ENCODE measurements around the gene PSORS1C2.
A peak's percentile ranks its signal among the peaks of the same experiment; 100 is the strongest.
"Not testable (repeated sequence)": the region's sequence is repeated elsewhere in the genome, so short reads cannot be mapped to it uniquely, and the experiment has no call there.

Gene PSORS1C2

GRCh38 chr6:31171931-31172905, 33.4 kb upstream of the PSORS1C2 start:
- Histone ChIP-seq H3K27me3 (replicated peaks in 2 of 5; ENCODE audit: control insufficient read depth in 4 of 5, insufficient read depth in 5 of 5, low read length in 4 of 5) (no peaks in the 10 kb centered on the region), H3K4me3 (ENCODE audit: control insufficient read depth in 1 of 7, extremely low read depth in 1 of 7, insufficient read depth in 4 of 7, low read depth in 2 of 7, low read length in 6 of 7) (peak overlapping the region in 2 of 7 experiments; percentile 41 to 82), H3K9me3 (ENCODE audit: control extremely low read depth in 1 of 5, control insufficient read depth in 4 of 5, insufficient read depth in 2 of 5, low read depth in 1 of 5, low read length in 4 of 5) (no peaks in the 10 kb centered on the region), H3K4me1 (ENCODE audit: control extremely low read depth in 1 of 4, control insufficient read depth in 4 of 4, insufficient read depth in 4 of 4, low read length in 3 of 4) (peaks cover 0 to 6% (median 2%) of the 10 kb centered on the region in 4 experiments), H3K27ac (ENCODE audit: insufficient read depth in 1 of 2, low read depth in 1 of 2, low read length in 2 of 2, poor library complexity in 1 of 2, severe bottlenecking in 2 of 2) (no peak overlapping the region), H3K36me3 (ENCODE audit: control insufficient read depth in 4 of 4, insufficient read depth in 4 of 4, low read length in 3 of 4) (peaks cover 0 to 2% (median 0%) of the 10 kb centered on the region in 4 experiments)
- DNase-seq, result no peak
- CTCF ChIA-PET, result no interaction called here
- 73% methylated on average over 13 of the region's 16 CpGs for WGBS (ENCODE audit: insufficient coverage)
- POLR2A ChIA-PET, result no interaction called here

GRCh38 chr6:31170987-31171671, 32.3 kb upstream of the PSORS1C2 start:
- H3K4me1 ChIP-seq (ENCODE audit: control extremely low read depth in 1 of 4, control insufficient read depth in 4 of 4, insufficient read depth in 4 of 4, low read length in 3 of 4), result peaks cover 0 to 6% (median 2%) of the 10 kb centered on the region in 4 experiments
- H3K4me3 ChIP-seq (ENCODE audit: control insufficient read depth in 1 of 7, extremely low read depth in 1 of 7, insufficient read depth in 4 of 7, low read depth in 2 of 7, low read length in 6 of 7), result no peak overlapping the region
- H3K36me3 ChIP-seq (ENCODE audit: control insufficient read depth in 4 of 4, insufficient read depth in 4 of 4, low read length in 3 of 4), result peaks cover 0 to 2% (median 0%) of the 10 kb centered on the region in 4 experiments
- CTCF ChIA-PET, result no interaction called here
- H3K27me3 ChIP-seq (replicated peaks in 2 of 5; ENCODE audit: control insufficient read depth in 4 of 5, insufficient read depth in 5 of 5, low read length in 4 of 5), result no peaks in the 10 kb centered on the region
- POLR2A ChIA-PET, result no interaction called here
- H3K9me3 ChIP-seq (ENCODE audit: control extremely low read depth in 1 of 5, control insufficient read depth in 4 of 5, insufficient read depth in 2 of 5, low read depth in 1 of 5, low read length in 4 of 5), result no peaks in the 10 kb centered on the region
- DNase-seq, result no peak
- WGBS (ENCODE audit: insufficient coverage), result 93% methylated on average over 7 of the region's 10 CpGs
- no peak overlapping the region for H3K27ac ChIP-seq (ENCODE audit: insufficient read depth in 1 of 2, low read depth in 1 of 2, low read length in 2 of 2, poor library complexity in 1 of 2, severe bottlenecking in 2 of 2)

- POLR2A ChIA-PET, result no interaction called here
- Histone ChIP-seq H3K27me3 (replicated peaks in 2 of 5; ENCODE audit: control insufficient read depth in 4 of 5, insufficient read depth in 5 of 5, low read length in 4 of 5) (no peaks in the 10 kb centered on the region), H3K4me1 (ENCODE audit: control extremely low read depth in 1 of 4, control insufficient read depth in 4 of 4, insufficient read depth in 4 of 4, low read length in 3 of 4) (peaks cover 0 to 4% (median under 1%) of the 10 kb centered on the region in 4 experiments), H3K4me3 (ENCODE audit: control insufficient read depth in 1 of 7, extremely low read depth in 1 of 7, insufficient read depth in 4 of 7, low read depth in 2 of 7, low read length in 6 of 7) (no peak within 1 kb of the TSS), H3K36me3 (ENCODE audit: control insufficient read depth in 4 of 4, insufficient read depth in 4 of 4, low read length in 3 of 4) (peaks cover 0 to 2% (median 0%) of the 10 kb centered on the region in 4 experiments), H3K9me3 (ENCODE audit: control extremely low read depth in 1 of 5, control insufficient read depth in 4 of 5, insufficient read depth in 2 of 5, low read depth in 1 of 5, low read length in 4 of 5) (no peaks in the 10 kb centered on the region), H3K27ac (ENCODE audit: insufficient read depth in 1 of 2, low read depth in 1 of 2, low read length in 2 of 2, poor library complexity in 1 of 2, severe bottlenecking in 2 of 2) (no peak within 1 kb of the TSS)
- WGBS (ENCODE audit: insufficient coverage), result no CpG with 5 or more reads among the region's 9 CpGs
- DNase-seq, result no peak
- CTCF ChIA-PET, result no interaction called here
Observed at GRCh38 chr6:31170600-31170881, 31.7 kb upstream of the PSORS1C2 start, which contains the start of gene POU5F1. POU5F1 (minus strand) TSS chr6:31170682; CDS start chr6:31170620, 62 bp downstream.

- H3K36me3 ChIP-seq (ENCODE audit: control insufficient read depth in 4 of 4, insufficient read depth in 4 of 4, low read length in 3 of 4); H3K27ac ChIP-seq (ENCODE audit: insufficient read depth in 1 of 2, low read depth in 1 of 2, low read length in 2 of 2, poor library complexity in 1 of 2, severe bottlenecking in 2 of 2); H3K4me3 ChIP-seq (ENCODE audit: control insufficient read depth in 1 of 7, extremely low read depth in 1 of 7, insufficient read depth in 4 of 7, low read depth in 2 of 7, low read length in 6 of 7); POLR2A ChIA-PET; H3K9me3 ChIP-seq (ENCODE audit: control extremely low read depth in 1 of 5, control insufficient read depth in 4 of 5, insufficient read depth in 2 of 5, low read depth in 1 of 5, low read length in 4 of 5); H3K27me3 ChIP-seq (replicated peaks in 2 of 5; ENCODE audit: control insufficient read depth in 4 of 5, insufficient read depth in 5 of 5, low read length in 4 of 5); H3K4me1 ChIP-seq (ENCODE audit: control extremely low read depth in 1 of 4, control insufficient read depth in 4 of 4, insufficient read depth in 4 of 4, low read length in 3 of 4); DNase-seq: not testable (repeated sequence)
- 85% methylated on average over 10 of the region's 23 CpGs for WGBS (ENCODE audit: insufficient coverage)
- CTCF ChIA-PET, result interaction anchor here (1.2 kb wide), 1 partner anchor 12 kb away, joined by 3 read pairs; the partner anchor contains the start of gene TCF19
Observed at GRCh38 chr6:31169858-31170599, 31.2 kb upstream of the PSORS1C2 start.

GRCh38 chr6:31169123-31169857, 30.4 kb upstream of the PSORS1C2 start:
- POLR2A ChIA-PET, result no interaction called here
- DNase-seq, result no peak
- Histone ChIP-seq H3K9me3 (ENCODE audit: control extremely low read depth in 1 of 5, control insufficient read depth in 4 of 5, insufficient read depth in 2 of 5, low read depth in 1 of 5, low read length in 4 of 5) (no peaks in the 10 kb centered on the region), H3K27me3 (replicated peaks in 2 of 5; ENCODE audit: control insufficient read depth in 4 of 5, insufficient read depth in 5 of 5, low read length in 4 of 5) (no peaks in the 10 kb centered on the region), H3K4me1 (ENCODE audit: control extremely low read depth in 1 of 4, control insufficient read depth in 4 of 4, insufficient read depth in 4 of 4, low read length in 3 of 4) (peaks cover 0 to 4% (median 0%) of the 10 kb centered on the region in 4 experiments), H3K27ac (ENCODE audit: insufficient read depth in 1 of 2, low read depth in 1 of 2, low read length in 2 of 2, poor library complexity in 1 of 2, severe bottlenecking in 2 of 2) (no peak overlapping the region), H3K36me3 (ENCODE audit: control insufficient read depth in 4 of 4, insufficient read depth in 4 of 4, low read length in 3 of 4) (no peaks in the 10 kb centered on the region), H3K4me3 (ENCODE audit: control insufficient read depth in 1 of 7, extremely low read depth in 1 of 7, insufficient read depth in 4 of 7, low read depth in 2 of 7, low read length in 6 of 7) (no peak overlapping the region)
- CTCF ChIA-PET, result interaction anchor here (1.2 kb wide), 1 partner anchor 11 kb away, joined by 3 read pairs; the partner anchor contains the start of gene TCF19
- WGBS (ENCODE audit: insufficient coverage), result 92% methylated on average over 9 of the region's 10 CpGs

GRCh38 chr6:31168606-31169005, 29.7 kb upstream of the PSORS1C2 start:
- CTCF ChIA-PET, result interaction anchor here (0.8 kb wide), 1 partner anchor 9 kb away, joined by 3 read pairs; no protein-coding TSS in a partner anchor
- Histone ChIP-seq H3K4me3 (ENCODE audit: control insufficient read depth in 1 of 7, extremely low read depth in 1 of 7, insufficient read depth in 4 of 7, low read depth in 2 of 7, low read length in 6 of 7) (no peak overlapping the region), H3K27me3 (replicated peaks in 2 of 5; ENCODE audit: control insufficient read depth in 4 of 5, insufficient read depth in 5 of 5, low read length in 4 of 5) (no peaks in the 10 kb centered on the region), H3K36me3 (ENCODE audit: control insufficient read depth in 4 of 4, insufficient read depth in 4 of 4, low read length in 3 of 4) (no peaks in the 10 kb centered on the region), H3K4me1 (ENCODE audit: control extremely low read depth in 1 of 4, control insufficient read depth in 4 of 4, insufficient read depth in 4 of 4, low read length in 3 of 4) (peaks cover 0 to 4% (median 0%) of the 10 kb centered on the region in 4 experiments), H3K9me3 (ENCODE audit: control extremely low read depth in 1 of 5, control insufficient read depth in 4 of 5, insufficient read depth in 2 of 5, low read depth in 1 of 5, low read length in 4 of 5) (no peaks in the 10 kb centered on the region), H3K27ac (ENCODE audit: insufficient read depth in 1 of 2, low read depth in 1 of 2, low read length in 2 of 2, poor library complexity in 1 of 2, severe bottlenecking in 2 of 2) (no peak overlapping the region)
- 96% methylated on average over 3 of the region's 3 CpGs for WGBS (ENCODE audit: insufficient coverage)
- POLR2A ChIA-PET, result no interaction called here
- DNase-seq, result no peak
